ENCODE measurements around the gene FLCN.
"Not testable (repeated sequence)": the region's sequence is repeated elsewhere in the genome, so short reads cannot be mapped to it uniquely, and the experiment has no call there.

The FLCN gene

GRCh38 chr17:17206124-17206912 is 30.6 kb downstream of the FLCN start, which contains the start of gene PLD6:
PLD6 (minus strand) TSS chr17:17206333; CDS start chr17:17206286, 47 bp downstream.
- peak; percentile 94 for DNase-seq

GRCh38 chr17:17205368-17206123 is 31.4 kb downstream of the FLCN start:
- DNase-seq = peak; percentile 48

GRCh38 chr17:17204635-17205231 is 32.2 kb downstream of the FLCN start:
- DNase-seq = no peak

GRCh38 chr17:17204041-17204591 is 32.9 kb downstream of the FLCN start:
- peak; percentile 8 for DNase-seq

- DNase-seq = no peak
Measured at GRCh38 chr17:17203173-17203730, 33.7 kb downstream of the FLCN start.

GRCh38 chr17:17201907-17202306 is 35.1 kb downstream of the FLCN start:
- no peak for DNase-seq

- DNase-seq = no peak
Measured at GRCh38 chr17:17201271-17201670, 35.7 kb downstream of the FLCN start.

GRCh38 chr17:17200831-17201230 is 36.1 kb downstream of the FLCN start:
- DNase-seq = no peak

- DNase-seq = no peak
Measured at GRCh38 chr17:17200311-17200710, 36.7 kb downstream of the FLCN start.

GRCh38 chr17:17198281-17198680 is 38.7 kb downstream of the FLCN start:
- DNase-seq = no peak

GRCh38 chr17:17196776-17197175 is 40.2 kb downstream of the FLCN start:
- no peak for DNase-seq

- not testable (repeated sequence) for DNase-seq
Measured at GRCh38 chr17:17195466-17195865, 41.5 kb downstream of the FLCN start.

- no peak for DNase-seq
Measured at GRCh38 chr17:17191961-17192381, 45.0 kb downstream of the FLCN start.

GRCh38 chr17:17191346-17191792 is 45.6 kb downstream of the FLCN start:
- no peak for DNase-seq

- DNase-seq = no peak
Measured at GRCh38 chr17:17190188-17190587, 46.8 kb downstream of the FLCN start.

- DNase-seq = no peak
Measured at GRCh38 chr17:17189559-17189958, 47.4 kb downstream of the FLCN start.

GRCh38 chr17:17188586-17188985 is 48.4 kb downstream of the FLCN start:
- DNase-seq = no peak

GRCh38 chr17:17186551-17187505 is 50.1 kb downstream of the FLCN start:
- DNase-seq = no peak

- DNase-seq = no peak
Measured at GRCh38 chr17:17186051-17186450, 50.9 kb downstream of the FLCN start.

GRCh38 chr17:17184985-17185757 is 51.8 kb downstream of the FLCN start:
- DNase-seq = not testable (repeated sequence)

- DNase-seq = no peak
Measured at GRCh38 chr17:17183744-17184143, 53.2 kb downstream of the FLCN start.

All from CD4-positive, alpha-beta T cell treated with Interferon gamma for 1 hour (primary cell).